Measurements from ENCODE around the gene AGPS.
"Not testable (repeated sequence)": the region's sequence is repeated elsewhere in the genome, so short reads cannot be mapped to it uniquely, and the experiment has no call there.

Gene AGPS

GRCh38 chr2:177484180-177484795, 91.7 kb downstream of the AGPS start:
- H3K4me3 ChIP-seq (ENCODE audit: low read depth, low read length): no peak overlapping the region
- DNase-seq (ENCODE audit: low read depth): no peak
- no peak for TF ChIP-seq CTCF (IDR thresholded peaks at IDR 0.05; ENCODE audit: control insufficient read depth, extremely low read depth, insufficient read depth)

- H3K4me3 ChIP-seq (ENCODE audit: low read depth, low read length); DNase-seq (ENCODE audit: low read depth): not testable (repeated sequence)
Measured at GRCh38 chr2:177485657-177486056, 93.1 kb downstream of the AGPS start.

GRCh38 chr2:177489719-177490301, 97.2 kb downstream of the AGPS start:
- H3K4me3 ChIP-seq (ENCODE audit: low read depth, low read length): no peak overlapping the region
- peak; percentile 50 for TF ChIP-seq CTCF (IDR thresholded peaks at IDR 0.05; ENCODE audit: control insufficient read depth, extremely low read depth, insufficient read depth)
- peak; percentile 6 for DNase-seq (ENCODE audit: low read depth)

- no peak for DNase-seq (ENCODE audit: low read depth)
- TF ChIP-seq CTCF (IDR thresholded peaks at IDR 0.05; ENCODE audit: control insufficient read depth, extremely low read depth, insufficient read depth): no peak
- H3K4me3 ChIP-seq (ENCODE audit: low read depth, low read length): no peak overlapping the region
Measured at GRCh38 chr2:177495945-177496344, 103.4 kb downstream of the AGPS start.

- no peak for DNase-seq (ENCODE audit: low read depth)
- no peak for TF ChIP-seq CTCF (IDR thresholded peaks at IDR 0.05; ENCODE audit: control insufficient read depth, extremely low read depth, insufficient read depth)
- no peak overlapping the region for H3K4me3 ChIP-seq (ENCODE audit: low read depth, low read length)
Measured at GRCh38 chr2:177496921-177497320, 104.3 kb downstream of the AGPS start.

GRCh38 chr2:177501186-177501585, 108.6 kb downstream of the AGPS start:
- no peak for TF ChIP-seq CTCF (IDR thresholded peaks at IDR 0.05; ENCODE audit: control insufficient read depth, extremely low read depth, insufficient read depth)
- no peak for DNase-seq (ENCODE audit: low read depth)

GRCh38 chr2:177506505-177506904, 113.9 kb downstream of the AGPS start:
- no peak for TF ChIP-seq CTCF (IDR thresholded peaks at IDR 0.05; ENCODE audit: control insufficient read depth, extremely low read depth, insufficient read depth)
- no peak overlapping the region for H3K4me3 ChIP-seq (ENCODE audit: low read depth, low read length)
- DNase-seq (ENCODE audit: low read depth): no peak

More at GRCh38 chr2:177501186-177501585, 108.6 kb downstream of the AGPS start:
- H3K4me3 ChIP-seq (ENCODE audit: low read depth, low read length): no peak overlapping the region
